ENCODE measurements around the gene CCL5. TPM values are rescaled to one million over a fixed set of nuclear protein-coding genes. Genes with fewer than 3 reads are reported as not detected.
"Not testable (repeated sequence)": the region's sequence is repeated elsewhere in the genome, so short reads cannot be mapped to it uniquely, and the experiment has no call there.

CCL5 gene
- total RNA-seq, 1 experiment from 2014 or later, result not detected

DNA sequence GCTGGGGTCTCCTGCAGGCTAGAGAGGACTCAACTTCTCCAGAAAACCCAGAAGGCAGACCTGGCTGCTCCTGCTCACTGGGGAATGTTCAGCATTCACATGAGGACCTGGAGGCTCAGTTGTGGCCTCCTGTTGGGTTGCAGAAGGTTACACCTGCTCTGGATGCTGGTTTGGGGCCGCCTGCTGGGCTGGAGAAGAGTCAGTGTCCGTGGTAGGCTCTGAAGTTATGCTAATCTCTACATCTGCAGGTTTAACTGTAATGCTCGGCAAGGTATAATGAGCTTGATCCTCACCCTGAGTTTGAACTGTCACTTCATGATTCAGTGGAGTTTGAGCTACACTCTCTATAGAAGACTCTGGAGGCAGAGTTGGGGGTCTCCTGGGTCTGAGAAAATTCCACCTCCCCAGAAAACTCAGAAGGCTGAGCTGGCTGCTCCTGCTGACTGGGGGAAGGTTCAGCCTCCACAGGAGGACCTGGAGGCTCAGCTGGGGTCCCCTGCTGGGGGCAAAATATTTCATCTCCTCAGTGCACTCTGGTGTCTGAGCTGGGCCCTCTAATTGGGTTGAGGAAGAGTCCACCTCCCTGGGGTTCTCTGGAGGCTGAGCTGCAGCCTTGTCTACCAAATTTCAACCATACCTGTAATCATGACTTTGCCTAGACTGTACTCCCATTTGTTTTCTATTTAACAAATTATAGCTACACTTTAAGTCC lies 26.9 kb upstream of the CCL5 start:
- no peak for DNase-seq (ENCODE audit: low read depth in 1 of 2, low spot score in 2 of 2)
- Histone ChIP-seq H3K4me1 (replicated peaks) (no peaks in the 10 kb centered on the region), H3K9me3 (replicated peaks) (no peaks in the 10 kb centered on the region), H3K27me3 (replicated peaks) (no peaks in the 10 kb centered on the region), H3K4me3 (no peak overlapping the region), H3K36me3 (no peaks in the 10 kb centered on the region), H3K27ac (no peak overlapping the region)

DNA sequence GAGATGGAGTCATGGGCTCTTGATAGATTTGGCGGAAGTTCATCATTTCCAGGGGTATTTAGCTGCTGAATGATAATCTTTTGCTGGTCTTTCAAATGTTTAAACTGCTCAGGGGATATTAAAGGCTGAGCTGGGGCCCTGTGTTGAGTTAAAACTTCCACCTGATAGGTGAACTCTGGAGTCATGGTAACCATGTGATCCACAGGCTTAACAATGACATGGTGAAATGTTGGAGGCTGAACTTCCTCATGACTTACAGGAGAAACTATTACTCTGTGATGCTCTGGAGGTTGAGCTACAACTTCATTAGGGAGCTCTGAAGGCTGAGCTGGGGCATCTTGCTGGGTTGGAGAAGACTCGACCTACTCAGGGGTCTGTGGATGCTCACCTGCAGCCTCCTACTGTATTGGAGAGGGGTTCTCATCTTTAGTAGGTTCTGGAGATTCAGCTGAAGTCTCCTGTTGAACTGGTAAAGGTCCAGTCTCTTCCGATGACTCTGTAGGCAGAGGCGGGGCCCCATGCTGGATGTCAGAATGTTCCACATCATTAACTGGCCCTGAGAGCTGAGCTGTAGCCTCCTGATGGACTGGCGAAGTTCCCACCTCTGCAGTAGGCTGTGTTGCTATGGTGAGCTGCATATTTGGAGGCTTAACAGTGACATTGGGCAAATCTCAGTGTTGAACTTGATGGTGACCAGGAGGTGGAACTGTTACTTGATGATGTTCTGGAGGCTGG lies 26.2 kb upstream of the CCL5 start:
- H3K4me1 ChIP-seq (replicated peaks), result no peaks in the 10 kb centered on the region
- no peaks in the 10 kb centered on the region for H3K36me3 ChIP-seq
- H3K4me3 ChIP-seq, result no peak overlapping the region
- H3K27ac ChIP-seq, result no peak overlapping the region
- H3K9me3 ChIP-seq (replicated peaks), result no peaks in the 10 kb centered on the region
- no peaks in the 10 kb centered on the region for H3K27me3 ChIP-seq (replicated peaks)
- no peak for DNase-seq (ENCODE audit: low read depth in 1 of 2, low spot score in 2 of 2)

DNA sequence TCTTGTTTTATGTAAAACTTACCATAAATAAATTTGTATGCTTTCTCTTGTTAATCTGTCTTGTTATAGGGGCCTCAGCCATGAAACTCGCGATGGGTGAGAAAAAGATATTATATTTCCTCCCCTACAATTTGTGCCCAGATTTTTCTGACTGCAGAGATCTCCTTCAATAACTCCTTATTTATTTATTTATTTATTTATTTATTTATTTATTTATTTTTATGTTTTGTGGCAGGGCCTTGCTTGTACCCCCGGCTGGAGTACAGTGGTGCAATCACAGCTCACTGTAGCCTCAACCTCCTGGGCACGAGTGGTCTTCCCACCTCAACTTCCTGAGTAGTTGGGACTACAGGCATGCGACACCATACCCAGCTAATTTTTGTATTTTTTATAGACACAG lies 23.3 kb upstream of the CCL5 start:
- H3K4me1 ChIP-seq (replicated peaks), result no peaks in the 10 kb centered on the region
- no peaks in the 10 kb centered on the region for H3K9me3 ChIP-seq (replicated peaks)
- no peaks in the 10 kb centered on the region for H3K27me3 ChIP-seq (replicated peaks)
- no peak overlapping the region for H3K27ac ChIP-seq
- no peak overlapping the region for H3K4me3 ChIP-seq
- no peaks in the 10 kb centered on the region for H3K36me3 ChIP-seq
- no peak for DNase-seq (ENCODE audit: low read depth in 1 of 2, low spot score in 2 of 2)

DNA sequence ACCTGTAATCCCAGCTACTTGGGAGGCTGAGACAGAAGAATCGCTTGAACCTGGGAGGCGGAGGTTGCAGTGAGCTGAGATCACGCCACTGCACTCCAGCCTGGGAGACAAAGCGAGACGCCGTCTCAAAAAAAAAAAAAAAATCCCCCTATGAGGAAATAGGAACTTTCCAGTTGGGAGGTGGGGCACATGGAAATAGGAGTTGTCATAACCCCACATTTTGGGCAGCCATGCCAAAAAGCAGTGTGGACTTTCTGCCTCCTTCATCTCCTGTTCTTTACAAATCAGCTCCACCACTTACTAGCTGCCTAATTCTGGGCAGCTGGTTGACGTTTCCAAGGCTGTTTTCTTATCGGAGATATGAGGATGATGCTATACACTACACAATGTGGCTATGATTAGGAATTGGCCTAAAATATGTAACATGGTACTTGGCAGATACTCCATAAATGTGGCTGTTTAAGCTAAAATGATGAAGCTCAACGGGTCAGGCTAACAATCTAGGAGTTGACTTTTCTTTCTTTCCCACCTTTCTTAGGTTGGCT lies 21.5 kb upstream of the CCL5 start:
- no peak for DNase-seq (ENCODE audit: low read depth in 1 of 2, low spot score in 2 of 2)
- Histone ChIP-seq H3K4me3 (no peak overlapping the region), H3K36me3 (no peaks in the 10 kb centered on the region), H3K9me3 (replicated peaks) (no peaks in the 10 kb centered on the region), H3K27ac (no peak overlapping the region), H3K27me3 (replicated peaks) (no peaks in the 10 kb centered on the region), H3K4me1 (replicated peaks) (no peaks in the 10 kb centered on the region)

DNA sequence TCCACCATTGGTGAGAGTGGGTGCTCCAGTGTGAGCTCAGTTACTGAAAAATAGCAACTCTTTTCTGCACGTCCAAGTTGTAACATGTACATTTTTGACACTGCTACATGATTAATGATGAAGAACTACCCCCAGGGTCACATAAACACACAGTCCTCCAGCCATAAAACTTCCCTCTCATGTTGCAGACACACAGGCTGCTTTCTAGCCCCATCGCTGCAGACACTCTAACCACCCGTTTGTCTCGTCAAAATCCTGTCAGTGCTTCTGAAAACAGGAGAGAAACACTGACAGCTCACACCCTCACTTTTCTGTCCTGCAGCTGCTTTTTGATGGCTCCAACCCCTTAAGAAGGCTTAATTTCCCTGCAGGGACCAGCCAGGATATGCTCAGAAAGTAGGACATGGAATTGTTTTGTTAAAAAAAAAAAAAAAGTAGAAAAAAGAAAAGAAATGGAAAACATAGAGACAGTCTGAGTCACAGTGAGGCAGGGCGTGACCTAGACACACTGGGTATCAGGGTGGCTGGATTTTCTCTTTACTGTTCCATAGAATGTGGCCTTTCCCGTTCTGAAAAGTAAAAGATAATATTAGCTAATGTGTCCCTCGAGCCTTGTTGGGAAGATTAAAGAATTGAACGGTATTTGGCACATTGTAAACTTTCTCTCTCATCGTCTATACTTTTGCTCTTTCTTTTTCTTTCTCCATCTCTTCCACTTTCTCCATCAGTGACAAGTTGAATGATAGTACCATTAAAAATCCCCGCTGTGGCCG lies 20.7 kb upstream of the CCL5 start:
- Histone ChIP-seq H3K27ac (no peak overlapping the region), H3K4me3 (no peak overlapping the region), H3K9me3 (replicated peaks) (no peaks in the 10 kb centered on the region), H3K4me1 (replicated peaks) (no peaks in the 10 kb centered on the region), H3K27me3 (replicated peaks) (no peaks in the 10 kb centered on the region), H3K36me3 (no peaks in the 10 kb centered on the region)
- DNase-seq (ENCODE audit: low read depth in 1 of 2, low spot score in 2 of 2), result no peak

DNA sequence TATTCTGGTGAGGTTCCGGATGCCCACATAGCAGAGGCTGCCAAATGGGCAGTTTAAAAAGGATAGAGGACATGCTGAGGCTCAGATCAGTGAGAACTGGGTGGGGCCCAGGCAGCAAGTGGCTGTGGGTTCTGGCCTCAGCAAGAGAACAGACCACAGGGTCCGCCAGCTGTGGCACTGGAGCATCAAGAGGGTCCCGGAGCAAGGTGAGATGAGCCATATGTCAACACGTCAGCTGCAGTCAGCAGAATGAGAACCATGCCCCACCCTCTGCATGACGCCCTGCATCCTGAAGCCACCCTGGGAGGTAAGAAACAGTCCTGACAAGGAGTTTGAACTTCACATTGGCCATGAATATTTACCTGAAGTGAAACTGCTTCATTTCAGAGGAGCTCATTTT lies 20.1 kb upstream of the CCL5 start:
- no peaks in the 10 kb centered on the region for H3K9me3 ChIP-seq (replicated peaks)
- no peak overlapping the region for H3K4me3 ChIP-seq
- H3K4me1 ChIP-seq (replicated peaks), result no peaks in the 10 kb centered on the region
- no peak overlapping the region for H3K27ac ChIP-seq
- H3K36me3 ChIP-seq, result no peaks in the 10 kb centered on the region
- H3K27me3 ChIP-seq (replicated peaks), result no peaks in the 10 kb centered on the region
- no peak for DNase-seq (ENCODE audit: low read depth in 1 of 2, low spot score in 2 of 2)

DNA sequence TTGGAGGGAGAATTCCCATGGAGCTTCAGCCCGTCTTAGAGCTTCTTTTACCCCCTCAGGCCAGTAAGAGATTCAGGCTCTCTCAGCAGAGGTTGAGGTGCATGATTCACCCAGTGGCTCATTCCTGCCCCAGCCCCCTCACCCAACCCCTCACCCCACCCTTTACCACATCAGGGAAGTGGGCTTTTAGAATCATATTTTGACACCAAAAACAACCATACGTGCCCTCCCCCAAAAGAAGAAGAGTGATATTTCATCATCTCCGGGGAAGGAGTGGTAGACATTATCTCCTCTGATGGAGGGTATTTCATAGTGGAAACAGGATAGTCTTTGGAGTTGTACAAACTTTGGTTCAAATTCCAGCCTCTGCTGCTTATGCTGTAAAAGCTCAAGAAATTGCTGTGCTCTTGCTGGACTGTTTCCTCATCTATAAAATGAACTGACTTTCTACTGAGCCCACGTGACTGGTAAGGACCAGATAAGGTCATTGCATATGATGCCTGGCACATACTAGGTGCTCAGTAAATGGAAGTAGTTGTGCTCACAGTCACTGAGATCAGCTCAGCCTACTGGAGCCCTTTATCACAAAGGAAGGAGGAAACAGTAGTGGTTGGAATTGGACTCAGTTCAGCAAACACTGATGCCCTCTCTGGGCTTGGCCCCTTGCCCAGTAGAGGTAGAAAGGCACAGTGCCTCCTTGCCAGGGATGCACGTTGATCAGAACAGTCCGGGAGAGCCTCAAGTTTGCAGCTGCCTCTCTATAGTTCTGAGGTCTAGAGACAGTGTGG lies 18.3 kb upstream of the CCL5 start:
- no peak overlapping the region for H3K27ac ChIP-seq
- H3K4me3 ChIP-seq, result no peak overlapping the region
- DNase-seq (ENCODE audit: low read depth in 1 of 2, low spot score in 2 of 2), result no peak
- no peaks in the 10 kb centered on the region for H3K9me3 ChIP-seq (replicated peaks)
- H3K36me3 ChIP-seq, result no peaks in the 10 kb centered on the region
- no peaks in the 10 kb centered on the region for H3K4me1 ChIP-seq (replicated peaks)
- H3K27me3 ChIP-seq (replicated peaks), result no peaks in the 10 kb centered on the region

DNA sequence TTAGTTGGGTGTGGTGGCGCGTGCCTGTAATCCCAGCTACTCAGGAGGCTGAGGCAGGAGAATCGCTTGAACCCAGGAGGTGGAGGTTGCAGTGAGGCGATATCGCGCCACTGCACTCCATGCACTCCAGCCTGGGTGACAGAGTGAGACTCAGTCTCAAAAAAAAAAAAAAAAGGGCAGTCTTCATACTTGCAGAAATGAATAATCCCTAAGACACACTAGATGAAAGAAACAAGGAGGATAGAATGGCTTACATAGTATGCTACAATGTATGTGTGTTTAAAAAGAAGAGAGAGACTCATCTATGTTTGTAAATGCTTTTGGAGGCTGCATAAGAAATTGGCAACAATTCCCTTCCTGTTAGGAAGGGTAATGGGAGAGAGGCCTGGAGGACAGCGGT lies 17.6 kb upstream of the CCL5 start:
- not testable (repeated sequence) for H3K36me3 ChIP-seq; DNase-seq (ENCODE audit: low read depth in 1 of 2, low spot score in 2 of 2); H3K27me3 ChIP-seq (replicated peaks); H3K9me3 ChIP-seq (replicated peaks); H3K4me1 ChIP-seq (replicated peaks); H3K4me3 ChIP-seq; H3K27ac ChIP-seq

DNA sequence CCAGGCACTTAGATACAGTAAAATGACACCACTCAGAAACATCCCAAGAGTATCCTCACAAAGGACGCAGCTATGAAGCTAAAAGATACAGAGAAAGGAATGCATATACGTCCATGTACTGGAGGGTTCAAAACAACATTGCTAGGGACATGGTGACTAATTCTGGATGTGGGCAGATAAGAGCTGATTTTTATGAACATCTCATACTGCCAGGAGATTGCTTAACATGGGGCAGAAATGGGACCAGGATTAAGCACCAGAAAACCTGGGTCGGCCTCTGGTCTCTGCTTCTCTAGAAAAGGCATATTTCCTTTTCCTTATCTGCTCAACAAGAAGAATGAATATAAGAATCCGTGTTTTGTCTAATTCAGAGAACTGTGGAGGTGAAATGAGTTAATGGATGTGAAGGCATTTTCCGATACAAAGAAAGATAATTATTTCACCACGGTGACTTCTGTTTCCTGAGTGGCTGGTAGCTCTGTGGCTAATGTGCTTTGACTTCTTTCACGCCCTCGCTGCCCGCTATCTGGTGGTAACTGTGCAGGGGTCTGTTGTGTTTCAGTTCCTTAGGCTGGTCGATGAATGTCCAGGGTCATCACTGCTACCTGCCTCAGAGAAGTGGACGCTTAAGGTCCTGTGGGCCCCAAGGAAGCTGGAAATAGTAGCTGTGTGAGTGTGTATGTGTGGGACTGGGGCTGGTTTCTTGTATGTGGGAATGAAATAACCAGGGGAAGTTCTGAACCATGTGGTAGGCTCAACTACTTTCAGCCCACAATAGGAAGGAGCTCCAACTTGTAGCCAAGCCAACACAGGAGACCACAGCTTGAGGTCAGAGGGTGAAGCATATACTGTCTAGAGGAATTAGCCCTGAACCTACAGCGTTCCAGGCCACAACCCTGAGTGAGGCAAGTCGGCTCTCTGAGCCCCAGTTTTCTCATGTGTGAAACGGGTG lies 15.8 kb upstream of the CCL5 start:
- H3K27me3 ChIP-seq (replicated peaks), result no peaks in the 10 kb centered on the region
- H3K36me3 ChIP-seq, result no peaks in the 10 kb centered on the region
- H3K27ac ChIP-seq, result no peak overlapping the region
- no peak for DNase-seq (ENCODE audit: low read depth in 1 of 2, low spot score in 2 of 2)
- no peaks in the 10 kb centered on the region for H3K4me1 ChIP-seq (replicated peaks)
- no peaks in the 10 kb centered on the region for H3K9me3 ChIP-seq (replicated peaks)
- H3K4me3 ChIP-seq, result no peak overlapping the region

DNA sequence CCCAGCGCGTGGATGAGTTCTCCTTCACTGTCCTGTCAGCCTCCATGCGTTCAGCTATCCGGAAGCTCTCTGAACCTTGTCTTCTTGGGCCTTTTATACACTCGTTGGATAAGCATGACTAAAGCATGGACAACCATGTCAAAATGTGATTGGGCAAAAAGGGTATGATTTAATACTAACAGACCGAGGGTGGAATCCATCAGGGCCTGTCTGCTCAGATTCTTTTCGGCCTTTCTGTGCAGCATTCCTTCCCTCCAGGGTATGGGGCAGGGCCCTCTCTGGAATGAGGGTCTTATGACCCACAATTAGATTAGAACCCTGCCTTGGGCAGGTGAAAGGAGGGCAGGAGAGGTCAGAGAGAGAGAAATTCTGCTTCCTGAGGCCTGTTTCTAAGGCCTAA lies 14.0 kb upstream of the CCL5 start:
- Histone ChIP-seq H3K4me3 (no peak overlapping the region), H3K36me3 (no peaks in the 10 kb centered on the region), H3K9me3 (replicated peaks) (no peaks in the 10 kb centered on the region), H3K27ac (no peak overlapping the region), H3K27me3 (replicated peaks) (no peaks in the 10 kb centered on the region), H3K4me1 (replicated peaks) (no peaks in the 10 kb centered on the region)
- no peak for DNase-seq (ENCODE audit: low read depth in 1 of 2, low spot score in 2 of 2)

DNA sequence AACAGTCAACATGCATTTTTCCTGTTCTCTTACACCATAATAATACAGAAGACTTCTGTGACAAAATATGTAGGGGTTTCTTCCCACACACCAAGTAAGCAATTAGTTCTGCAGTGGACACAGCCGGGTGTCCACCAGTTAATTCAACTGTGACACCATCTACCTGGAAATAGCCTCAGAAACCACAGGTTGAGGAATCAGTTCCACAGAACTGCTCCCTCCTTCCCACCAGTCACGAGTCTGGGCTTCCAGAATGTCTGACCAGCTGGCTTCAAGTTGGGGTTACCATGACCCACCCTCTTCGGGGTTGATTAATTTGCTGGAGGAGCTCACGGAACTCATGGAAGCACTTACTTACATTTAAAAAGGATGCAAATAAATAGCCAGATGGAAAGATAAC lies 13.6 kb upstream of the CCL5 start:
- Histone ChIP-seq H3K36me3 (no peaks in the 10 kb centered on the region), H3K4me1 (replicated peaks) (no peaks in the 10 kb centered on the region), H3K9me3 (replicated peaks) (no peaks in the 10 kb centered on the region), H3K27ac (no peak overlapping the region), H3K4me3 (no peak overlapping the region), H3K27me3 (replicated peaks) (no peaks in the 10 kb centered on the region)
- no peak for DNase-seq (ENCODE audit: low read depth in 1 of 2, low spot score in 2 of 2)

DNA sequence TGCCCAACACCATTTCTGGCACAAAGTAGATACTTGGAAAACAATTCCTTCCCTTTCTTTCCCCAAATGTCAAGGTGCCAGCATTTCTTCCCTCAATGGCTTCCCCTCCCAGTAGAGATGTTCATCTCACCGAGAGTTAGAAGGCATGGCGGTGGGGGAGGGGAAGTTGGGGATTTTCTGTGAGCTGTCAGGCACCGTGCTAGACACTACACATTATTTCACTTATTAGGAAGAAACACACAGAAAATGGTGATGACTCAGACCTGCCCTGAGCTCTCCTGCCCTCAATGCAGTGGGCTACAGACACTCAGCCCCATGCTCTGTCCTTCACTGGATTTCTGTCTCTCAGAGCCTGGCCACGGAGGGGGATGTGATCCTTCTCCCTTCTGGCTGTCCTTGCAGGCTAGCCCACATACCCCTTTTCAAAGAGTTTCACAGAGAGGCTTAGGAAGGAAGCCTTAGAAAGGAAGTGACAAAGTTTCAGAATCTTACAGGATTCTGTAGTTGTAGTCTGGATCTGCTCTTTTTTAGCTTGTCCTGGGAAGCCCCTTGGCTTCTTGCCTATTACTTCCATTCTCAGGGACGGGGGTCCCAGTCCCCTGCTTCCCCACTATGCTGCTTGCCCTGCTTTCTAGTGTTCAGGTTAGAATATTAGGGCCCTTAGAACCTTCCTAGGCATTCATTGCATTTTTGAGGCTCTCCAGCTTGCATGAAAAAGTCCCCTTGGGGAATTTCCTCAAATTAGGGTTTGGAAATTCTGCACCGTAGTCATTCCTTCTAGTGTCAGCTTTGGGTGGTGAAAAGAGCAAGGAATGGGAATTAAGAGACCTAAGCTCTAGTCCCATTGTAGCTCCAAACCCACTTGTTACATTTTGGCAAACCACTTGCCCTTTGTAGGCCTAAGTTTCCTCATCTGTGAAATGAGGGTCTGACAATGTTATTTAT lies 12.2 kb upstream of the CCL5 start:
- H3K36me3 ChIP-seq, result no peaks in the 10 kb centered on the region
- H3K27me3 ChIP-seq (replicated peaks), result no peaks in the 10 kb centered on the region
- no peaks in the 10 kb centered on the region for H3K4me1 ChIP-seq (replicated peaks)
- no peaks in the 10 kb centered on the region for H3K9me3 ChIP-seq (replicated peaks)
- H3K27ac ChIP-seq, result no peak overlapping the region
- DNase-seq (ENCODE audit: low read depth in 1 of 2, low spot score in 2 of 2), result no peak
- no peak overlapping the region for H3K4me3 ChIP-seq
